IPS-20b (cell line): Measurements from ENCODE around the gene ZSCAN23.
"Not testable (repeated sequence)": the region's sequence is repeated elsewhere in the genome, so short reads cannot be mapped to it uniquely, and the experiment has no call there.

Experiments
- H3K27ac ChIP-seq: one replicate; pipeline ENCODE4 v1.5.1; 2013; ENCODE audit warnings: low read length
- H3K27me3 ChIP-seq: 2 replicates; pipeline ENCODE4 v1.6.1; 2013; ENCODE audit warnings: mild to moderate bottlenecking, low read length, inconsistent platforms; ENCODE audit not compliant: insufficient read depth
- H3K36me3 ChIP-seq: 2 replicates; pipeline ENCODE4 v1.6.1; 2013; ENCODE audit warnings: low read depth, mild to moderate bottlenecking, inconsistent platforms, low read length, moderate library complexity; ENCODE audit not compliant: insufficient read depth
- H3K4me1 ChIP-seq: 2 replicates; pipeline ENCODE4 v1.6.1; 2013; ENCODE audit warnings: mild to moderate bottlenecking, control low read depth, inconsistent platforms, low read length, moderate library complexity; ENCODE audit not compliant: insufficient read depth
- H3K4me3 ChIP-seq: 2 replicates; pipeline ENCODE4 v1.5.1; 2013; ENCODE audit warnings: mild to moderate bottlenecking, low read length, inconsistent platforms
- H3K9ac ChIP-seq: 2 replicates; pipeline ENCODE4 v1.6.1; 2013; ENCODE audit warnings: low read depth, mild to moderate bottlenecking, inconsistent platforms, low read length, moderate library complexity
- H3K9me3 ChIP-seq: 2 replicates; pipeline ENCODE4 v1.6.1; 2013; ENCODE audit warnings: mild to moderate bottlenecking, low read depth, low read length, inconsistent platforms; ENCODE audit not compliant: insufficient read depth

The ZSCAN23 gene

DNA sequence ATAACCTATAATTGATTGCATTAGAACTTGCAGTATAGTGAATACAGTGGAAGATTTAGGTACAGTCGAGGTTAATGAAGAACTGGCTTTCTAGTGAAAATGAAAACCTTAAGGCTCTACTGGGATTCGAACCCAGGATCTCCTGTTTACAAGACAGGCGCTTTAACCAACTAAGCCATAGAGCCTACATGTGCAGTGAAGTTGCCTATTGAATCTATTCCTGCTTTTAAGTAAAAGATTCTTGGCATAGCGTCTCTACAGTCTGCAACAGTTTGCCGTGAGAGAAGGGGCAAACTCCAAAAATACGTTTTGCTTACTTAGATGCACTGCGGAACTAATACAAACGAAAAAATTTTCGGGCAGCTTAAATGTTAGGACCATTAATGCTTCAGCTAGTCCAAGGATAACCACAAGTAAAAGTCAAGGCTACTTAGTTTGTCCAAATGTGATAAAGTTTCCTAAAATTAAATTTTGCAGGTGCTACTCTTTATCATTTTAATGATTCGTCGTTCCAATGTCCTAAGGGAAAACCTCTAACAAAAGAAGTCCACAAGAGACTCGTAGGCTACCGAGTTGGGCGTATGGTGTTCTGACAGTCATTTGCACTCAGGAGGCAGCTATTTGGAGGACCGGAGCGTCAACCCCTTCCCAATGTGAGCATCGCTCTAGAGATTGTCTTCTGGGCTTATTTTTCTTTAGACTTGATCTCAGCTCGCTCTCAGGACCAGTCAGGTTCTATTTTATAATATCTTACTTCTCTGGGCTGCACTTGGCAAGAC lies 31.3 kb upstream of the ZSCAN23 start:
- Histone ChIP-seq H3K9ac (peak overlapping the region; percentile 47; the same call in 1 of the 2 replicates), H3K36me3 (no peaks in the 10 kb centered on the region), H3K4me1 (no peaks in the 10 kb centered on the region), H3K4me3 (peak overlapping the region; percentile 93), H3K27me3 (0 out of 2 replicates have a peak, but pooled peaks cover under 1% of the 10 kb centered on the region), H3K9me3 (no peaks in the 10 kb centered on the region), H3K27ac (no peak overlapping the region)

DNA sequence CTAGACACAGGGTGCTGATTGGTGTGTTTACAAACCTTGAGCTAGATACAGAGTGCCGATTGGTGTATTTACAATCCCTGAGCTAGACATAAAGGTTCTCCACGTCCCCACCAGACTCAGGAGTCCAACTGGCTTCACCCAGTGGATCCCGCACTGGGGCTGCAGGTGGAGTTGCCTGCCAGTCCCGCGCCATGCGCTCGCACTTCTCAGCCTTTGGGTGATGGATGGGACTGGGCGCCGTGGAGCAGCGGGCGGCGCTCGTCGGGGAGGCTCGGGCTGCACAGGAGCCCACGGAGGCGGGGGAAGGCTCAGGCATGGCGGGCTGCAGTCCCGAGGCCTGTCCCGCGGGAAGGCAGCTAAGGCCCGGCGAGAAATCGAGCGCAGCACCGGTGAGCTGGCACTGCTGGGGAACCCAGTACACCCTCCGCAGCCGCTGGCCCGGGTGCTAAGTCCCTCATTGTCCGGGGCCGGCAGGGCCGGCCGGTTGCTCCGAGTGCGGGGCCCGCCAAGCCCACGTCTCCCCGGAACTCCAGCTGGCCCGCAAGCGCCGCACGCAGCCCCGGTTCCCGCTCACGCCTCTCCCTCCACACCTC lies 26.0 kb upstream of the ZSCAN23 start:
- not testable (repeated sequence) for H3K27me3 ChIP-seq

DNA sequence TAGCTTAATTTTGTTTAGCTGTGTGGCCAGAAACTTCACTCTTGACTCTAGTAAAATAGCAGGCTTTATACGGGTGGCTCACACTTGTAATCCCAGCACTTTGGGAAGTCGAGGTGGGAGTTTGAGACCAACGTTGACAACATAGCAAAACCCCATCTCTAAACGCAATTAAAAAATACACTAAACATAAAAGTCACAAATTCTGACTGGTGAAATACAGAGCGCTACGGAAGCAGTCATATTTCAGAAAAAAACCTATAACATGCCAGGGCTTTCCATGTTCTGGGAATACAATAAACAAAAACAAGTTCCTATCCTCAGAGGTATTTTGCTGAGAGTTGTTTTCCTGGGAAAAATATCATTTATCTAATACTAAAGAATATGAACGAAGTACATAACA lies 24.8 kb upstream of the ZSCAN23 start:
- no peaks in the 10 kb centered on the region for H3K36me3 ChIP-seq
- no peak overlapping the region for H3K4me3 ChIP-seq
- H3K9me3 ChIP-seq, result 0 out of 2 replicates have a peak, but pooled peaks cover 3% of the 10 kb centered on the region
- H3K27me3 ChIP-seq, result peaks cover 6% of the 10 kb centered on the region; the same call in 1 of the 2 replicates
- no peak overlapping the region for H3K27ac ChIP-seq
- H3K9ac ChIP-seq, result no peak overlapping the region
- no peaks in the 10 kb centered on the region for H3K4me1 ChIP-seq

More for the DNA sequence above, 26.0 kb upstream of the ZSCAN23 start:
- not testable (repeated sequence) for H3K9ac ChIP-seq, H3K9me3 ChIP-seq, H3K4me3 ChIP-seq, H3K27ac ChIP-seq, H3K36me3 ChIP-seq, H3K4me1 ChIP-seq

DNA sequence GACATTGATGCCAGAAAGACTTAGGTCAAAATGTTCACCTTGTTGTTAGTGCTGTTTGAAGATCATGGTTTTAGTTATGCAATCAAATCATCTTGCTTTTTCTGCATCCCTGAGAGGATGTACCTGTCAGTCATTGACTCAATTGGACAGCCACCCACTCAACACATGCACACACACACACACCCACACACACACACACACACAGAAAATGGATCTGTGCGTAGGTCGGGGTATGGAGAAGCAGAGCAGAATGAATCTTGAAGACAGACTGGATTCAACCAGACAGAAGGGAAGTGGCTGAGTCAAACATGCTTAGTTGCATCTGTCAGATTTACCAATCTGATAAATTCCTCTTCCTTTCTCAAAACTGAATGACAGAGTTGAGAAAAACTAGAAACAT lies 19.1 kb upstream of the ZSCAN23 start:
- no peak overlapping the region for H3K9ac ChIP-seq
- no peak overlapping the region for H3K4me3 ChIP-seq
- no peaks in the 10 kb centered on the region for H3K4me1 ChIP-seq
- H3K27me3 ChIP-seq, result peaks cover 34% of the 10 kb centered on the region
- H3K9me3 ChIP-seq, result no peaks in the 10 kb centered on the region
- no peak overlapping the region for H3K27ac ChIP-seq
- H3K36me3 ChIP-seq, result no peaks in the 10 kb centered on the region

DNA sequence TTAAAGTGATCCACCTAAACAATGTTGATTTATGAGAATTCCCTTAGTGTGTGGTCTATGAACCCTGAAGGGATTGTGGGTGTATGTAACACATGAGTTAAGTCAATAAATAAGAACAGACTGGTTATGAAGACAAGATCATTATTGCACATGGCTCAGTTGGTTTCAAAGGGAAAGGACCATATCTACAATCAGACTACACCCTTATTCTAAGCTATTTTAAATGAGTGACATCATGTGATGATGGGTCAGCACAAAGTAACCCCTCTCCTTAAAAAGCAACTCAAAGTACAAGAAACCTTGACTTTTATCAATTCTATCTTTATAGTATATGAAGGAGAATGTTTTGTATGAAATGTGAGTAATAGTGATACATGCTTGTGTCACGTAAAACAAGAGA lies 15.3 kb upstream of the ZSCAN23 start:
- H3K9me3 ChIP-seq, result no peaks in the 10 kb centered on the region
- no peaks in the 10 kb centered on the region for H3K4me1 ChIP-seq
- no peak overlapping the region for H3K9ac ChIP-seq
- H3K36me3 ChIP-seq, result no peaks in the 10 kb centered on the region
- no peak overlapping the region for H3K27ac ChIP-seq
- H3K4me3 ChIP-seq, result no peak overlapping the region
- peaks cover 35% of the 10 kb centered on the region for H3K27me3 ChIP-seq

DNA sequence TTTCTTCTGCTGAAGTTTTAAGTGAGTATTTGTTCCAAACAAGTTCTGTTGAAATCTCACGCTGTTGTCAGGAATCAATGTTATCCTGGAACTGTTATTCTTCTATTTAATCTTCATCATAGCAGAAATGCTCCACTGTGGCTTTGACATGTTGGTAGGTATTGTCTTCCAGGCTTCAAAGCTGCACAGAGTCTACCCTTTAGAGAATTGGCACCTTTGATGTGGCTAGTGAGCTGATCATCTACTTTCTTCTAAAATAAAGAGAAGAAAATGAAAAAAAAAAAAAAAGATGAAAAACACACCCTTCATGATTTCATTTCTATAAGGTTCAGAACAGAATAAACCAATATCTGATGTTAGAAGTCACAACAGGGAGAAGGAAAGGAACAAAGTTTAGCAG lies 5.8 kb upstream of the ZSCAN23 start:
- Histone ChIP-seq H3K27ac (no peak overlapping the region), H3K9ac (no peak overlapping the region), H3K4me3 (no peak overlapping the region), H3K27me3 (peaks cover 8% of the 10 kb centered on the region), H3K36me3 (no peaks in the 10 kb centered on the region), H3K9me3 (no peaks in the 10 kb centered on the region), H3K4me1 (no peaks in the 10 kb centered on the region)

DNA sequence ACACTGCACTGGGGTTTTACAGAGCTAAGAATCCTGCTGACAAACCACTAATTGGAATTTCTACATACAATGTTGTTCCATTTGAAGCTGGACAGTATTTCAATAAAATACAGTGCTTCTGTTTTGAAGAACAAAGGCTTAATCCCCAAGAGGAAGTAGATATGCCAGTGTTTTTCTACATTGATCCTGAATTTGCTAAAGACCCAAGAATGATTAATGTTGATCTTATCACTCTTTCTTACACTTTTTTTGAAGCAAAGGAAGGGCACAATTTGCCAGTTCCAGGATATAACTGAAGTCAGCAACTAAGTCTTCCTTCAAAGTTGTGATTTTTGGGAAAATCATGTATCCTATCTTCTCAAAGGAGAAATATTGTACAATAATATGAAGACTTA lies 4.2 kb upstream of the ZSCAN23 start:
- not testable (repeated sequence) for H3K9me3 ChIP-seq, H3K4me1 ChIP-seq, H3K36me3 ChIP-seq, H3K27me3 ChIP-seq, H3K27ac ChIP-seq
- peak overlapping the region; percentile 81; the same call in 1 of the 2 replicates for H3K9ac ChIP-seq
- H3K4me3 ChIP-seq, result peak overlapping the region; percentile 74

DNA sequence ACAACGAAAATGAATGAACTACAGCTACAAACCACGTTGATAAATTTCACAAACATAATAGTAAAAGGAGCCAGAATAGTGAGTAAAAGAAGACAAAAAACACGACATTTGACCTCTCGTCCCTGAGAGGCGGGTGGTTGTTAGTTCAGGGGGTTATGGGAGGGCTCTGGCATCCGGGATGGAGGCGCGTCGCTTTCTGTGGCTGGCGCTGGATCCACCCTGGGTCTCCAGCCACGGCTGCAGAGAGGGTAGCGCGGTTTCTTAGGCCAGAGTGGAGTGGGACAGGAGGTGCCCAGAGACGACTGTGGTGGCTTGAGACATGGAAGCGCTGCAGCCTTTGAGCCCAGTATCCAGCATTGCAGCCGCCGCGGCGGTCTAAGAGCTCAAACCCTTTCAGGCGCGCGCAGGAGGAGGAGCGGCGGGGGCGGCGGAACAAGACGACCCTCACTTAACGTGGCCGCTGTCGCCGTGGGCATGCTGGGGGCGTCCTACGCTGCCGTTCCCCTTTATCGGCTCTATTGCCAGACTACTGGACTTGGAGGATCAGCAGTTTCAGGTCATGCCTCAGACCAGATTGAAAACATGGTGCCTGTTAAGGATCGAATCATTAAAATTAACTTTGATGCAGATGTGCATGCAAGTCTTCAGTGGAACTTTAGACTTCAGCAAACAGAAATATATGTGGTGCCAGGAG lies 3.7 kb upstream of the ZSCAN23 start:
- H3K9ac ChIP-seq, result peak overlapping the region; percentile 81
- H3K27me3 ChIP-seq, result no peaks in the 10 kb centered on the region
- no peaks in the 10 kb centered on the region for H3K36me3 ChIP-seq
- no peak overlapping the region for H3K27ac ChIP-seq
- H3K9me3 ChIP-seq, result no peaks in the 10 kb centered on the region
- H3K4me3 ChIP-seq, result peak overlapping the region; percentile 74
- H3K4me1 ChIP-seq, result no peaks in the 10 kb centered on the region

DNA sequence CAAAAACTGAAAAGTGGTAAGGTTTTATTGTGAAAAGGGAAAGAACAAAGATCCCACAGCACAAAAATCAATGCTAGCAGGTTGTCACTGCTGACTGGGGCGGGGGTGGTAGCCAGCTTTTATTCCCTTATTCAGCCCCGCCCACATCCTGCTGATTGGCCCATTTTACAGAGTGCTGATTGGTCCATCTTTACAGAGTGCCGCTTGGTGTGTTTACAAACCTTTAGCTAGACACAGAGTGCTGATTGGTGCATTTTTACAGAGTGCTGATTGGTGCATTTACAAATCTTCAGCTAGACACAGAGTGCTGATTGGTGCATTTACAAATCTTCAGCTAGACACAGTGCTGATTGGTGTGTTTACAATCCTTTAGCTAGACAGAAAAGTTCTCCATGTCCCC lies 1.5 kb upstream of the ZSCAN23 start:
- H3K27ac ChIP-seq, H3K27me3 ChIP-seq, H3K4me3 ChIP-seq, H3K9ac ChIP-seq, H3K9me3 ChIP-seq, H3K4me1 ChIP-seq, H3K36me3 ChIP-seq: not testable (repeated sequence)

DNA sequence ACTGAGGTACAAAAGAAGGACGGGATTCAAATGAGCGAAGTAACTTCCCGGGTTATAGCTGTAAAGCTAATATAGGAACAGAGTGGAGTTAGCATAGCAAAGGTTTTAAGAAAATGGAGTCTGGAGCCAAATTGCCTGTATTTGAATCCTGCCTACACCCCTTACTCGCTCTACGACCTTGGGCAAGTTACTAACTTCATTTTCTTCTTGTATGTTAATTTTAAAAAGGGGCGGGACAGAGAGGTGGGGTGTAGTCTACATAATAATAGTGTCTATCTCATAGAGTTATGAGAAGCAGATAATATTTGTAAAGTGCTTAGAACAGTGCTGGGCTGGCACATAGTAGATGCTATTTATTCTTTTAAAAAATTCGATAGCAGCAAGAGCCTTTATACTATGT lies 705 bp downstream of the ZSCAN23 start:
- Histone ChIP-seq H3K9ac (peak overlapping the region; percentile 84; the same call in 1 of the 2 replicates), H3K36me3 (no peaks in the 10 kb centered on the region), H3K27ac (no peak overlapping the region), H3K4me3 (peak overlapping the region; percentile 92), H3K27me3 (no peaks in the 10 kb centered on the region), H3K9me3 (no peaks in the 10 kb centered on the region), H3K4me1 (no peaks in the 10 kb centered on the region)

DNA sequence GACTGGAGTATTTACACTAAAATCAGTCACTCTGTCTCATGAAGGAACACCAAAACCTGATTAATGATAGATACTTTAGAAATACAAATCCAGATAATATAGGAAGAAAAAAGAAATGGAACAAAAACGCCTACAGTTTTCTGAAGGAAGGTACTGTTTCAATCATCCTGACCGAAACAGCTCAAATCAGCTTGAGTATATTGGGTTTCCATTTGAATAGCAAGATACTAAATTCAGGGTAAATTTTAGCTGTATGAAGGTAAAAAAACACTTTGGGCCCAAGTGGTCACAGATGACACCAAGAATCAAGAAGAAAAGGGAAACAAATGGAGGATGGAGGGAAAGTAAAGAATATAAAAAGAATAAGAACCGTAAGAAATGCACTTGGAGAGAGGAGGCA lies 6.9 kb downstream of the ZSCAN23 start:
- H3K27me3 ChIP-seq, result no peaks in the 10 kb centered on the region
- H3K4me3 ChIP-seq, result no peak overlapping the region
- H3K9ac ChIP-seq, result no peak overlapping the region
- H3K36me3 ChIP-seq, result peaks cover 22% of the 10 kb centered on the region
- H3K4me1 ChIP-seq, result no peaks in the 10 kb centered on the region
- H3K27ac ChIP-seq, result no peak overlapping the region
- H3K9me3 ChIP-seq, result no peaks in the 10 kb centered on the region

DNA sequence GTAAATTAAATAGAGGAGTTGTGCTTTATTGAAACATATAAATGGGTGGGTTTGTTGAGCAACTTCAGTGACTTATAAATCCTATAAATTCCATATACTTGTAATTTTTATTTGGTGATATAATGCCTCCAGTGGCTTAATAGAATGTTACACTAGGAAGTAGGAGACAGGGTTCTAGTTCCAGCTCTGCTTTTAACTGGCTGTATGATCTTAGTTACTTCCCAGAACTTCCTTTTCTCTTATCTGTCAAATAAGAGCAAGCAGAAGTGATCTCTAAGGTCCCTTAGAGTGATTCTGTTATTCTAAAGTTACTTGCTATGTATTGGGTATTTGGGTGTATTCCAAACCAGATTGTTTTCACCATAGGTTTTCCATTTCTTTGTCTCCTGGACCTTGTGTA lies 10.2 kb downstream of the ZSCAN23 start:
- Histone ChIP-seq H3K27ac (no peak overlapping the region), H3K4me3 (no peak overlapping the region), H3K9me3 (no peaks in the 10 kb centered on the region), H3K27me3 (no peaks in the 10 kb centered on the region), H3K4me1 (no peaks in the 10 kb centered on the region), H3K36me3 (peaks cover 30% of the 10 kb centered on the region), H3K9ac (no peak overlapping the region)
